Measurements from ENCODE around the gene PPP2R5C. TPM values are rescaled to one million over a fixed set of nuclear protein-coding genes. Genes with fewer than 3 reads are reported as not detected.

The PPP2R5C gene
- total RNA-seq, 1 experiment from 2014 or later = 93.0 TPM

GRCh38 chr14:101726954-101727302 lies 34.6 kb upstream of the PPP2R5C start:
- Histone ChIP-seq H3K27ac (ENCODE audit: insufficient read length, low read depth, low read length) (no peak overlapping the region), H2AFZ (ENCODE audit: low read length) (no peak overlapping the region), H4K5ac (ENCODE audit: insufficient read length, low read depth, low read length) (no peak overlapping the region), H2BK15ac (ENCODE audit: low read depth, low read length) (no peak overlapping the region), H3K79me1 (ENCODE audit: insufficient read depth, low read depth, low read length, poor library complexity, severe bottlenecking) (no peaks in the 10 kb centered on the region), H4K91ac (ENCODE audit: insufficient read length, low read depth, low read length) (no peak overlapping the region), H3K9me3 (ENCODE audit: control insufficient read depth, low read depth, low read length) (no peaks in the 10 kb centered on the region), H3K9ac (ENCODE audit: extremely low read depth, insufficient read length, low read length) (no peak overlapping the region), H3K27me3 (ENCODE audit: insufficient read depth, low read length) (no peaks in the 10 kb centered on the region), H3K23me2 (ENCODE audit: insufficient read length, low read depth, low read length, poor library complexity, severe bottlenecking) (no peaks in the 10 kb centered on the region), H4K20me1 (ENCODE audit: control insufficient read depth, insufficient read depth, insufficient read length) (no peaks in the 10 kb centered on the region), H2BK20ac (ENCODE audit: low read depth, low read length, poor library complexity, severe bottlenecking) (no peak overlapping the region), H2AK5ac (ENCODE audit: insufficient read length, low read length) (no peak overlapping the region), H2BK5ac (ENCODE audit: insufficient read length, low read length) (no peak overlapping the region), H3K14ac (ENCODE audit: insufficient read depth, low read length) (no peak overlapping the region), H3K4me1 (ENCODE audit: insufficient read depth, low read length) (peaks cover 7% of the 10 kb centered on the region; the same call in 1 of the 2 replicates), H3K4ac (ENCODE audit: low read depth, low read length) (no peak overlapping the region), H3T11ph (ENCODE audit: low read length) (no peak overlapping the region), H4K8ac (replicated peaks; ENCODE audit: insufficient read length, low read depth, low read length) (no peak overlapping the region), H3K4me2 (ENCODE audit: insufficient read depth, insufficient read length, low read length) (no peak overlapping the region), H3K79me2 (ENCODE audit: insufficient read depth, low read length) (no peaks in the 10 kb centered on the region), H2BK12ac (ENCODE audit: insufficient read length, low read depth, low read length) (no peak overlapping the region), H3K56ac (ENCODE audit: insufficient read length, low read depth, low read length) (no peak overlapping the region), H2BK120ac (ENCODE audit: low read depth, low read length, poor library complexity, severe bottlenecking) (no peak overlapping the region), H3K18ac (ENCODE audit: insufficient read length, low read depth, low read length) (no peak overlapping the region), H3K23ac (ENCODE audit: insufficient read length, low read depth, low read length) (no peak overlapping the region)
- no peak for DNase-seq
- Mint-ChIP-seq H3K9me3 (peaks cover 0 to 5% of the 10 kb centered on the region in 2 experiments; a peak in 1 of 5 replicates), H3K27ac (no peak overlapping the region), H3K4me3 (no peak overlapping the region), H3K4me1 (peaks cover 19 to 31% of the 10 kb centered on the region in 2 experiments), H3K27me3 (ENCODE audit: low read depth) (no peaks in the 10 kb centered on the region; the same call in none of the 2 replicates), H3K36me3 (ENCODE audit: insufficient read depth in 1 of 3, low read depth in 3 of 3) (no peaks in the 10 kb centered on the region)
- no CpG with 5 or more reads among the region's 8 CpGs for WGBS (ENCODE audit: extremely low coverage, insufficient read length, low lambda C conversion rate)
- no peak for TF ChIP-seq CTCF (conservative IDR thresholded peaks at IDR 0.05)
